Activated CD4-positive, alpha-beta T cell treated with anti-CD3 and anti-CD28 coated beads for 48 hours (primary cell): ENCODE measurements around the gene NOC2L.

Source experiments
- DNase-seq: peaks from one replicate; pipeline ENCODE4 v3.0.0-alpha.2; 2020

The NOC2L gene

GRCh38 chr1:913491-914130, 45.4 kb downstream of the NOC2L start:
- DNase-seq: no peak

- peak; percentile 44 for DNase-seq
Observed at GRCh38 chr1:912740-913301, 46.2 kb downstream of the NOC2L start.

- DNase-seq: peak; percentile 1
Observed at GRCh38 chr1:911875-912739, 46.9 kb downstream of the NOC2L start.

GRCh38 chr1:910881-911721, 48.0 kb downstream of the NOC2L start:
- peak; percentile 57 for DNase-seq

- DNase-seq: peak; percentile 3
Observed at GRCh38 chr1:910311-910880, 48.7 kb downstream of the NOC2L start.

- no peak for DNase-seq
Observed at GRCh38 chr1:909861-910310, 49.2 kb downstream of the NOC2L start.

GRCh38 chr1:908661-909060, 50.4 kb downstream of the NOC2L start:
- DNase-seq: no peak

- no peak for DNase-seq
Observed at GRCh38 chr1:907611-908451, 51.2 kb downstream of the NOC2L start.

- peak; percentile 52 for DNase-seq
Observed at GRCh38 chr1:906600-907420, 52.2 kb downstream of the NOC2L start.

- peak; percentile 3 for DNase-seq
Observed at GRCh38 chr1:905811-906599, 53.1 kb downstream of the NOC2L start.

- peak; percentile 32 for DNase-seq
Observed at GRCh38 chr1:905071-905749, 53.8 kb downstream of the NOC2L start.

GRCh38 chr1:904310-904950, 54.6 kb downstream of the NOC2L start:
- peak; percentile 88 for DNase-seq

GRCh38 chr1:903721-904271, 55.3 kb downstream of the NOC2L start:
- no peak for DNase-seq

GRCh38 chr1:903305-903704, 55.8 kb downstream of the NOC2L start:
- DNase-seq: no peak

- DNase-seq: no peak
Observed at GRCh38 chr1:902802-903201, 56.3 kb downstream of the NOC2L start.

GRCh38 chr1:901108-901859, 57.8 kb downstream of the NOC2L start:
- no peak for DNase-seq

- no peak for DNase-seq
Observed at GRCh38 chr1:899636-900317, 59.3 kb downstream of the NOC2L start.
